RWPE2 (cell line): ENCODE data around the gene MRPL53.

Source experiments
- ATAC-seq: fragments of 200-7000 bp; cut with Tn5 transposase; 3 replicates; pipeline ENCODE4 v1.9.1; 2021; ENCODE audit warnings: low read depth
- DNase-seq: peaks from one replicate; pipeline ENCODE4 v3.0.0-alpha.2; 2020; ENCODE audit warnings: low spot score
- H3K27ac ChIP-seq: fragments of 450-650 bp; 2 replicates; pipeline ENCODE4 v1.5.1; 2017; ENCODE audit warnings: mild to moderate bottlenecking; ENCODE audit not compliant: poor library complexity, severe bottlenecking
- H3K27me3 ChIP-seq: fragments of 250-450 bp; sonication (Bioruptor Pico); 2 replicates; pipeline ENCODE4 v1.5.1; 2021; ENCODE audit warnings: mild to moderate bottlenecking, moderate library complexity; ENCODE audit not compliant: insufficient read depth, poor library complexity, severe bottlenecking
- H3K36me3 ChIP-seq: fragments of 250-450 bp; sonication (Bioruptor Pico); 2 replicates; pipeline ENCODE4 v1.5.1; 2020; ENCODE audit warnings: low read depth, mild to moderate bottlenecking, moderate library complexity
- H3K4me1 ChIP-seq: fragments of 250-450 bp; sonication (Bioruptor Pico); 2 replicates; pipeline ENCODE4 v1.5.1; 2021; ENCODE audit warnings: mild to moderate bottlenecking, moderate library complexity; ENCODE audit not compliant: insufficient read depth, poor library complexity, severe bottlenecking
- H3K4me3 ChIP-seq: fragments of 250-450 bp; sonication (Bioruptor Pico); 2 replicates; pipeline ENCODE4 v1.5.1; 2021; ENCODE audit warnings: mild to moderate bottlenecking, moderate library complexity; ENCODE audit not compliant: severe bottlenecking
- H3K9me3 ChIP-seq: fragments of 250-450 bp; sonication (Bioruptor Pico); 2 replicates; pipeline ENCODE4 v1.5.1; 2021; ENCODE audit warnings: mild to moderate bottlenecking, moderate library complexity; ENCODE audit not compliant: severe bottlenecking
- TF ChIP-seq, protein P1 (sequence below): fragments of 450-650 bp; IDR thresholded peaks from one replicate; pipeline ENCODE4 v1.5.1; 2017; ENCODE audit warnings: mild to moderate bottlenecking, moderate library complexity; ENCODE audit not compliant: poor library complexity, severe bottlenecking

Gene MRPL53

DNA sequence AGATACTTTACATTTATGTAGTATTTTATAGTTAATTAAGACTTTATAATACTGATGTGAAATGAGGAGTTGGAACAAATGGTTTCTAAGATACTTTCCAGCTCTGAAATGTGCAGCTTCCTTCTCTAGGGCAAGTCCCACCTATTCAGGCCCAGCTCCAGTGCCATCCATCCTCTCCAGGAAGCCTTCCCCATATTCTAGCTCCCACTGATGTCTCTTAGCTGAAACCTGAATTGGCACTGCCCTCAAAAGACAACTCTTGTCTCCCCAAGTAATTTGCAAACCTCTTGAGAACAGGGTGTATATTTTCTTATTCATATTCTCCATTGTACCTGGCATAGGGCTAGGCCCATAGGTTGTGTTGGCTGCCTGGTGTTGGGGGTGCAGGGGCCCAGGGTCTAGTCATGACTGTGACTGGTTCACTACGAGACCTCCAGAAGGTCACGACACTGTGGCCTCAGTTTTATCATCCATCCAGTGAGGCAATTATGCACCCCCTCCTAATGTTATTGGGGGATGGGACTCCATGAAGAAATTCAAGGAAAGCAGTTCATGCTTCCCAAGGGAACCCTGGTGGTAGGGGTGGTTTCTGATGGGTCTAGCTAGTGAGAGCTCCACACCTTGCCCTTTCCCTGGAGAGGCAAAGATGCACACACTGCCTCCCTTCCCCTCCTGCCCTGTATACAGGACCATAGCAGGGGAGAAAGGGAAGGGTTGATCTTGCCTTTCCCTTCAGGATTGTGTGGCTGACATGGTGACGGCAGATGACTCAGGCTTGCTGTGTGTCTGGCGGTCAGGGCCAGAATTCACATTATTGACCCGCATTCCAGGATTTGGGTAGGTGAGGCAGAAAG, 48.1 kb downstream of the MRPL53 start:
- TF ChIP-seq, protein P1, sequence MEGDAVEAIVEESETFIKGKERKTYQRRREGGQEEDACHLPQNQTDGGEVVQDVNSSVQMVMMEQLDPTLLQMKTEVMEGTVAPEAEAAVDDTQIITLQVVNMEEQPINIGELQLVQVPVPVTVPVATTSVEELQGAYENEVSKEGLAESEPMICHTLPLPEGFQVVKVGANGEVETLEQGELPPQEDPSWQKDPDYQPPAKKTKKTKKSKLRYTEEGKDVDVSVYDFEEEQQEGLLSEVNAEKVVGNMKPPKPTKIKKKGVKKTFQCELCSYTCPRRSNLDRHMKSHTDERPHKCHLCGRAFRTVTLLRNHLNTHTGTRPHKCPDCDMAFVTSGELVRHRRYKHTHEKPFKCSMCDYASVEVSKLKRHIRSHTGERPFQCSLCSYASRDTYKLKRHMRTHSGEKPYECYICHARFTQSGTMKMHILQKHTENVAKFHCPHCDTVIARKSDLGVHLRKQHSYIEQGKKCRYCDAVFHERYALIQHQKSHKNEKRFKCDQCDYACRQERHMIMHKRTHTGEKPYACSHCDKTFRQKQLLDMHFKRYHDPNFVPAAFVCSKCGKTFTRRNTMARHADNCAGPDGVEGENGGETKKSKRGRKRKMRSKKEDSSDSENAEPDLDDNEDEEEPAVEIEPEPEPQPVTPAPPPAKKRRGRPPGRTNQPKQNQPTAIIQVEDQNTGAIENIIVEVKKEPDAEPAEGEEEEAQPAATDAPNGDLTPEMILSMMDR = no peak
- peaks cover 56% of the 10 kb centered on the region for H3K36me3 ChIP-seq
- DNase-seq (no peak), ATAC-seq (no peak)
- no peak overlapping the region for H3K4me3 ChIP-seq
- no peaks in the 10 kb centered on the region for H3K9me3 ChIP-seq
- H3K27ac ChIP-seq = peak overlapping the region; percentile 92
- peaks cover 27% of the 10 kb centered on the region for H3K4me1 ChIP-seq
- no peaks in the 10 kb centered on the region for H3K27me3 ChIP-seq

DNA sequence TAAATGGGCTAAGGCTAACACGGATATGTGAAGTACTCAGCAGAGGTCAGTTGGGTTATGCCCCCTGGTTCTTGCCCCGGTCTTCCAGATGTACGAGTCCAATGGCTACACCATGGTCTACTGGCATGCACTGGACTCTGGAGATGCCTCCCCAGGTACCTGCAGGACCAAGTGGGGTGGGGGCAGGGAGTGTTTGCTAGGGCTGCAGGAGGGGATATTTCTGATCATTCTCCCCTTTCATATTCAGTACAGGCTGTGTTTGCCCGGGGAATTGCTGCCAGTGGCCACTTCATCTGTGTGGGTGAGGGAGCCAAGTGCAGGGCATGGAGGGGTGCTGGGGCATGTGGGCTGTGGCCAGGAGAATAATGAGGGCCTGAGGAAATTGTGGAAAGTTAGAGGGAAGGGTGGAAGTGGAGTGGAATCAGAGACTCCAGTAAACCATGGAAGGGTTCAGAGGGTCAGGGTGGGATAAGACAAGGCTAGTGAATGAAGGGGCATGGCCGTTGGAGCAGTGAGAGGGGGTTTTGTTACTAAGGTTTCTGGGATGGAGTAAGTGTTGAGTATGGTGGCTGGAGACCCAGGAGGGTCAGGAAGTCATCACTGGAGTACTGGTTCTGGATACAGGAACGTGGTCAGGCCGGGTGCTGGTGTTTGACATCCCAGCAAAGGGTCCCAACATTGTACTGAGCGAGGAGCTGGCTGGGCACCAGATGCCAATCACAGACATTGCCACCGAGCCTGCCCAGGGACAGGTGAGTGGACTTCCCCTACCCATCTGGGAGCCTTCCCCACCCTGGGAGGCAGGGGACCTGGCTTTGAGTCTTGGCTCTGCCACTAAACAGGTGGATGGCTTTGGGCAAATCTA, 49.0 kb downstream of the MRPL53 start:
- peaks cover 47% of the 10 kb centered on the region for H3K36me3 ChIP-seq
- TF ChIP-seq, protein P1 = no peak
- ATAC-seq (no peak), DNase-seq (no peak)
- peak overlapping the region; percentile 92 for H3K27ac ChIP-seq
- H3K9me3 ChIP-seq = no peaks in the 10 kb centered on the region
- H3K27me3 ChIP-seq = no peaks in the 10 kb centered on the region
- H3K4me3 ChIP-seq = no peak overlapping the region
- H3K4me1 ChIP-seq = peaks cover 27% of the 10 kb centered on the region
